GM19395 (cell line): Measurements from ENCODE around the gene MX1.

Source experiments
- ATAC-seq: cut with Tn5 transposase; IDR thresholded peaks from one replicate; pipeline ENCODE4 v1.9.1; 2021; ENCODE audit warnings: mild to moderate bottlenecking, moderate library complexity; ENCODE audit not compliant: unreplicated experiment

MX1 gene

GRCh38 chr21:41458559-41458958 lies 32.5 kb downstream of the MX1 start:
- no peak for ATAC-seq

GRCh38 chr21:41459884-41460534 lies 34.0 kb downstream of the MX1 start:
- ATAC-seq: no peak

GRCh38 chr21:41460578-41461527 lies 34.8 kb downstream of the MX1 start:
- peak; percentile 66 for ATAC-seq

- no peak for ATAC-seq
Observed at GRCh38 chr21:41465176-41465781, 39.2 kb downstream of the MX1 start.

- no peak for ATAC-seq
Observed at GRCh38 chr21:41466024-41466820, 40.2 kb downstream of the MX1 start.

GRCh38 chr21:41470054-41470453 lies 44.0 kb downstream of the MX1 start:
- ATAC-seq: no peak

- ATAC-seq: no peak
Observed at GRCh38 chr21:41472753-41473548, 46.9 kb downstream of the MX1 start.

GRCh38 chr21:41475714-41476420 lies 49.8 kb downstream of the MX1 start:
- no peak for ATAC-seq

GRCh38 chr21:41477641-41478318 lies 51.7 kb downstream of the MX1 start:
- no peak for ATAC-seq

- ATAC-seq: no peak
Observed at GRCh38 chr21:41478319-41479177, 52.5 kb downstream of the MX1 start.

GRCh38 chr21:41479686-41480085 lies 53.6 kb downstream of the MX1 start:
- no peak for ATAC-seq

GRCh38 chr21:41480086-41480690 lies 54.1 kb downstream of the MX1 start:
- no peak for ATAC-seq

- no peak for ATAC-seq
Observed at GRCh38 chr21:41481191-41481590, 55.2 kb downstream of the MX1 start.

- no peak for ATAC-seq
Observed at GRCh38 chr21:41482301-41482700, 56.3 kb downstream of the MX1 start.

- ATAC-seq: no peak
Observed at GRCh38 chr21:41482980-41483379, 56.9 kb downstream of the MX1 start.

- ATAC-seq: no peak
Observed at GRCh38 chr21:41483415-41483814, 57.4 kb downstream of the MX1 start.

- no peak for ATAC-seq
Observed at GRCh38 chr21:41483973-41484372, 57.9 kb downstream of the MX1 start.

- ATAC-seq: no peak
Observed at GRCh38 chr21:41487082-41487481, 61.0 kb downstream of the MX1 start.
